MCF 10A (cell line): Measurements from ENCODE around the gene UBIAD1. TPM values are rescaled to one million over a fixed set of nuclear protein-coding genes. Genes with fewer than 3 reads are reported as not detected.

Source experiments
- BruUV-seq: library from RNA; stranded (reverse); fragments of 400-500 nt; replicated peaks from 2 replicates; lab custom pipeline; 2021; lab: Mats Ljungman, UMichigan
- CTCF ChIA-PET: fragments of 300-600 bp; sonication (Branson Sonifier 250); formaldehyde crosslinking; extraction: SDS; loops from one replicate; lab custom pipeline; 2021; ENCODE audit warnings: antibody characterized with exemption, inconsistent platforms; lab: Yijun Ruan, JAX
- POLR2A ChIA-PET: fragments of 300-600, 350-650 bp; sonication (Branson Sonifier 250); formaldehyde crosslinking; extraction: SDS; loops from one replicate; lab custom pipeline; 2020; ENCODE audit warnings: antibody characterized with exemption, inconsistent platforms; lab: Yijun Ruan, JAX
- DNase-seq: peaks from one replicate; pipeline ENCODE4 v3.0.0-alpha.2; 2018; ENCODE audit not compliant: unreplicated experiment
- H3K27ac Mint-ChIP-seq: one replicate; pipeline ENCODE4 v1.8.0; 2022; ENCODE audit warnings: mild to moderate bottlenecking, low read depth, mixed read lengths; ENCODE audit not compliant: unreplicated experiment
- H3K27me3 Mint-ChIP-seq: one replicate; pipeline ENCODE4 v1.8.0; 2022; ENCODE audit warnings: mixed read lengths; ENCODE audit not compliant: insufficient read depth, unreplicated experiment
- H3K36me3 Mint-ChIP-seq: one replicate; pipeline ENCODE4 v1.8.0; 2022; ENCODE audit warnings: mild to moderate bottlenecking, moderate library complexity, mixed read lengths; ENCODE audit not compliant: insufficient read depth, unreplicated experiment
- H3K4me1 Mint-ChIP-seq: one replicate; pipeline ENCODE4 v1.8.0; 2022; ENCODE audit warnings: mixed read lengths; ENCODE audit not compliant: insufficient read depth, unreplicated experiment
- H3K4me3 Mint-ChIP-seq: one replicate; pipeline ENCODE4 v1.8.0; 2022; ENCODE audit warnings: mild to moderate bottlenecking, moderate library complexity, mixed read lengths; ENCODE audit not compliant: unreplicated experiment
- H3K9me3 Mint-ChIP-seq: one replicate; pipeline ENCODE4 v1.8.0; 2022; ENCODE audit warnings: mixed read lengths; ENCODE audit not compliant: unreplicated experiment
- CTCF ChIP-seq: fragments of 200-600 bp; IDR thresholded peaks from one replicate; pipeline ENCODE4 v1.8.0; 2022; ENCODE audit warnings: antibody characterized with exemption, mild to moderate bottlenecking; ENCODE audit not compliant: unreplicated experiment
- intact Hi-C: fragments of 100-400 bp; cut with micrococcal nuclease; formaldehyde crosslinking; loops from 2 replicates; pipeline ENCODE4 v1.14.1; 2022
- total RNA-seq: library from RNA; stranded (reverse); gene quantifications from 2 replicates; pipeline ENCODE4 v1.2.3, GENCODE V29; 2022

Gene UBIAD1
- total RNA-seq, 1 experiment from 2014 or later = 23.2 TPM

- H3K27me3 Mint-ChIP-seq = peaks cover 26% of the 10 kb centered on the region
- intact Hi-C loops = no loop called here
- no peak overlapping the region for H3K27ac Mint-ChIP-seq
- peaks cover under 1% of the 10 kb centered on the region for H3K36me3 Mint-ChIP-seq
- no TSS peak for BruUV-seq
- CTCF ChIA-PET = interaction anchor here (0.6 kb wide), 1 partner anchor 330 kb away, joined by 3 read pairs; no protein-coding TSS in a partner anchor
- no peaks in the 10 kb centered on the region for H3K9me3 Mint-ChIP-seq
- H3K4me1 Mint-ChIP-seq = peaks cover 11% of the 10 kb centered on the region
- POLR2A ChIA-PET = no interaction called here
- H3K4me3 Mint-ChIP-seq = no peak overlapping the region
- no peak for DNase-seq
- no peak for TF ChIP-seq CTCF
Measured at GRCh38 chr1:11314959-11315358, 42.0 kb downstream of the UBIAD1 start.

- no peak overlapping the region for H3K27ac Mint-ChIP-seq
- no TSS peak for BruUV-seq
- intact Hi-C loops = no loop called here
Measured at GRCh38 chr1:11316701-11317100, 43.7 kb downstream of the UBIAD1 start.

GRCh38 chr1:11318982-11319381, 46.0 kb downstream of the UBIAD1 start:
- POLR2A ChIA-PET = no interaction called here
- no peak overlapping the region for H3K27ac Mint-ChIP-seq
- H3K4me1 Mint-ChIP-seq = peaks cover 6% of the 10 kb centered on the region
- H3K4me3 Mint-ChIP-seq = no peak overlapping the region
- CTCF ChIA-PET = interaction anchor here (0.7 to 2.3 kb wide), 2 partner anchors 246 to 323 kb away, joined by 3 to 7 read pairs; no protein-coding TSS in a partner anchor
- no peak for TF ChIP-seq CTCF
- intact Hi-C loops = no loop called here
- peaks cover 4% of the 10 kb centered on the region for H3K36me3 Mint-ChIP-seq
- no peaks in the 10 kb centered on the region for H3K9me3 Mint-ChIP-seq
- no peak for DNase-seq
- H3K27me3 Mint-ChIP-seq = peaks cover 14% of the 10 kb centered on the region
- no TSS peak for BruUV-seq

More at GRCh38 chr1:11316701-11317100, 43.7 kb downstream of the UBIAD1 start:
- CTCF ChIA-PET = interaction anchor here (0.6 kb wide), 1 partner anchor 75 kb away, joined by 4 read pairs; no protein-coding TSS in a partner anchor
- Mint-ChIP-seq H3K27me3 (peaks cover 21% of the 10 kb centered on the region), H3K36me3 (peaks cover 4% of the 10 kb centered on the region), H3K4me1 (peaks cover 11% of the 10 kb centered on the region), H3K9me3 (no peaks in the 10 kb centered on the region), H3K4me3 (no peak overlapping the region)
- POLR2A ChIA-PET = no interaction called here
- DNase-seq = no peak
- TF ChIP-seq CTCF = no peak

GRCh38 chr1:11320153-11320936, 47.3 kb downstream of the UBIAD1 start:
- Mint-ChIP-seq H3K4me3 (no peak overlapping the region), H3K4me1 (peaks cover 6% of the 10 kb centered on the region), H3K27ac (no peak overlapping the region), H3K36me3 (peaks cover 4% of the 10 kb centered on the region), H3K27me3 (peaks cover 27% of the 10 kb centered on the region), H3K9me3 (no peaks in the 10 kb centered on the region)
- CTCF ChIA-PET = interaction anchor here (0.7 to 2.3 kb wide), 5 partner anchors 10 to 331 kb away, joined by 3 to 7 read pairs (median 5); no protein-coding TSS in a partner anchor
- intact Hi-C loops = no loop called here
- DNase-seq = peak; percentile 11
- peak; percentile 39 for TF ChIP-seq CTCF
- BruUV-seq = no TSS peak
- POLR2A ChIA-PET = interaction anchor here (0.5 kb wide), 1 partner anchor 273 kb away, joined by 3 read pairs; no protein-coding TSS in a partner anchor
